Endometrial microvascular endothelial cells (primary cell): ENCODE results near the gene RFC2. TPM values are rescaled to one million over a fixed set of nuclear protein-coding genes. Genes with fewer than 3 reads are reported as not detected.

Experiments
- in situ Hi-C: cut with HindIII; loops from 2 replicates; pipeline ENCODE4 v1.10.0; 2017; ENCODE audit warnings: low sequenced_read_pairs, low pct_unique_long_range_greater_than_20kb; ENCODE audit errors: inconsistent ontology term
- total RNA-seq: library from RNA; depleted of rRNA; stranded (reverse); fragments of >200 nt; gene quantifications from one replicate; pipeline ENCODE4 v1.2.3, GENCODE V29; 2015; ENCODE audit errors: inconsistent ontology term

The RFC2 gene
- total RNA-seq: 43.0 TPM

DNA sequence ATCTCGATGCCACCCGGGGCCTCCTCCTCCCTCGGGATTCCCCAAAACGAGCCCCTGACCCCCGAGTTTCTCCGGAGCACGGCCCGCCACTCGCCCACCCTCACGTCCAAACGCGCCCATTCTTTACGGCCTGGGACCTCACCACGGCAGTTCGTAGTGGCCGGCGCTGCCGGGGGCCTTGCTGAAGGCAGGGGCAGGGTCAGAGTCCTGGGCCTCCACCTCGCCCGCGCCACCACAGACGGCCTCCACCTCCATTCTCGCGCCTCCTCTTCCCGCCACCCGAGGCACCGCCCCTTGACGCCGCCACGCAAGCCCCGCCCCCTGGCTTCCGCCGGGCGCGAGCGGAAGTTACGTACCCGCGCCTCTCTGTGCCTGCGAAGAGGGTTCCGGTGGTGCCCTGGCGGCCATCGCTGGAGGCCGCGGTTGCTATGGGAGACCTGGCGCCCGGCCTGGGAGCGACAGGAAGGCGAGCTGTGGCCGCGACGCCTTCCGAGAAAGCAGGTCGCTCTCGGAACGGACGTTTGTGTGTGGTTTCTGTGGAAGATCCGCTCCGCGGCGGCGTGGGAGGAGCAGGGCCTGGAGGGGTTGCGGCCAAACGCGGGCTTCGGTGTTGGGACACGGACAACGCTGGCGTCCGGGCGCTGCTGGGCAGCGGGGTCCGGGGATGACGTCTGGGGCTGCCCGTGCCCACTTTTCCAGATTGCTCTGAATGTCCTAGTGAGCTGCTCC, at the start of gene RFC2:
Gene RFC2 (minus strand): TSS at position 271 of the 729 bp plus-strand sequence. CDS start 16 bp downstream, at position 255.
- in situ Hi-C loops: no loop called here

DNA sequence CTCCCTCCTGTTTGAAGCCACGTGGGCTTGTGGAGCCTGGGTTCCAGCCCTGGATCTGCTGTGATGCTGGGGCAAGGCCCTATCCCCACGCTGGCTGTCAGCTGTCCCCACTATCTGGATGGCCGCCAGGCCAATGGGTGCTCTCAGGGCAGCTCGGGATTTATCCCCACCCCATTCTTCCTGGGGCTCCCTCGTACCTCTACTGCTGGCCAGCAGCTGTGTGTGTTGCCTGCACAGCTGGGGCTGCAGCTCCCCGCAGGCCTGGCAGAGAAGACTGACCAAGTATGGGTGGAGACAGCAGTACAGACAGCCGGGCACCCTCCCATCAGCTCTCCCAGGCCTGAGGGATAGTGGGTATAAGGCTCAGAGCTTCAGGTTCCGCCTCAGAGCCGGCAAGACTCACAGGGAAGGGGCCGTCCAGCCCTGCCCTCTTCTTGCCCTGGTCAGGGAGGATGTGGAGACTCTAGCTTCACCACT, 48.6 kb upstream of the RFC2 start:
- in situ Hi-C loops: no loop called here

DNA sequence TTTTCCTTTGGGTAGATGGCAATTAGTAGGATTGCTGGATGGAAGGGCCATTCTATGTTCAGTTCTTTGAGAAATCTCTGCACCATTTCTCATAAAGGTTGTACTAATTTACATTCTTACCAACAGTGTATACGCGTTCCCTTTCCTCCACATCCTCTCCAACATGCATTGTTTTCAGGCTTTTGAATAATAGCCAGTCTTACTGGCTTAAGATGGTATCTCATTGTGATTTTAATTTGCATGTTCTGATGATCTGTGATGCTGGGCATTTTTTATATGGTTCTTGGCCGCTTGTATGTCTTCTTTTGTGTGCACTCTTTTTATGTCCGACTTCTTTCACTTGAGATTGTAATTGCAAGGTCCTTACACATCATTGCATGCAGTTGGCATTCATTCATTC, 46.7 kb upstream of the RFC2 start:
- in situ Hi-C loops: no loop called here

DNA sequence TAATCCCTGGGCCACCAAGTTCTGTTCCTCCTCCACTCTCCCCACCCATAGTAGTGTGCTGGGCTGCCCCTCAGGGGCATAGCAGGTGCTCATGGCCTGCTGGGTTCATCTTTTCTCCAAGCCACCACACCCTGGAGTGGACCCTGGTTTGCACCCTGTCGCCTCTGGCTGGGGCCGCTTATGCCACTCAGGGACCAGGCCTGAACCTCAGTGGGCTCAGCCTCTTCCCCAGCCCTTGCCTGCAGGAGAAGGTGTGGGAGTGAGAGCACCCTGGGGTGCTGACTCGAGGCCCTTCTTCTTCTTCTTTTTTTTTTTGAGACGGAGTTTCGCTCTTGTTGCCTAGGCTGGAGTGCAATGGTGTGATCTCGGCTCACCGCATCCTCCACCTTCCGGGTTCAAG, 45.2 kb upstream of the RFC2 start:
- in situ Hi-C loops: loop anchor here (25.0 kb wide), 1 partner anchor 112 kb away; no protein-coding TSS in a partner anchor

DNA sequence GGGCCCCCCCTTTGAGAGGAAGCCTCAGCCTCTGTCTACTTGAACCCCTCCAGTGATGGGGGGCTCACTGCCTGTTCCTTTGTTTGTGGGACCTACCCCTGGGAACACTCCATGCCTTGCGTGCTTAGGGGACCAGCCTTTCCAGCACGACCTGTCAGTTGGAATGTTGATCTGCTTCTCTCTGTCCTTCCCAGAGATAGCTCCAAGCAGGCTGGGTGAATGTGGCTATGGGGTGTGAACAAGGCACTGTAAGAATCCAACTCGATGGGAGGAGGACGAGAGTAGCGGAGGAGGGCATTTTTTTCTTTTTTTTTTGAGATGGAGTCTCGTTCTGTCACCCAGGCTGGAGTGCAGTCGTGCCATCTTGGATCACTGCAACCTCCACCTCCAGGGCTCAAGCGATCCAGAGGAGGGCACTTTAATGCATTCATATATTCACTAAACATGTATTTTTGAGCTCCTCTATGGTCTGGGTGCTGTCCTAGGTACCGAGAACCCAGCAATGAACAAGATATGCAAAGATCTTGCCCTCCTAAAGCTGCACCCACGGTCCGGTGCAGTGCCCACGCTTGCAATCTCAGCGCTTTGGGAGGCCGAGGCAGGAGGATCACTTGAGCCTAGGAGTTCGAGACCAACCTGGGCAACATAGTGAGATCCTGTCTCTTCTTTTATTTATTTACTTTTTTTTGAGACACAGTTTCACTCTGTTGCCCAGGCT, 43.5 kb upstream of the RFC2 start:
- in situ Hi-C loops: loop anchor here (25.0 kb wide), 1 partner anchor 110 kb away; no protein-coding TSS in a partner anchor

DNA sequence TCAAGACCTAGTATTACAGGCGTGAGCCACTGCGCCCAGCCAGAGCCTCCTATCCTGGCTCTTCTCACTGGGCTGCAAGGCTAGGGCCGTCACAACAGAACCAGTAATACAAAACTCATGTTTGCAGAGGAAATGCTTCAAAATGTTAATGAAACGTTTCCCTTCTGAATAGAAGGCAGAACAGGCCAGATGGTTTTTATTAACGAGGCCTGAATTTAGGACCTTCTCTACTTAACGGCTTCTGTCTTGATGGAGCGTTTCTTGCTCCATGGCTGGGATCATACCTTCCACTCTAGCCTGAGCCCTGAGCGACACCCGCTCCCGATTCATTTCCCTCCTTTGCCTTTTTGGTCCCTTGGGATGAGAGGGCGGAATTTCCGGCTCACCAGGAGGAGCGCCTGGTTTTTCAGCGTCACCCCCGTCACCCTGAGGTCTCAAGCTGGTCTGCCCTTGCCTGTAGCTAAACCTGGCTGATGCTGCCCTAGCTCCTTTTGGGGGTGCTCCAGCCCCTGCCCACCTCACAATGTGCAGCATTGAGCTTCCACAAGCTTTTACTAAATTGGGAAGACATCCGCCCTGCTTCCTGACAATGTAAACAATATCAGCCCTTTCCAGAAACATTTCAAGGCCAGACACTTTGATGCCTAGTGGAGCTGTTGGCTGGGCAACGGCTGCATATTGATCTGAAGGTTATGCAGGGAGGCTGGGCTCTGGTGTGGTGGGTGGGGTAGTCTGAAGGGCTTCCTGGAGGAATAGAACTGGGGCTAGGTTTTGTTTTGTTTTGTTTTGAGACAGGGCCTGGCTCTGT, 40.2 kb upstream of the RFC2 start:
- in situ Hi-C loops: loop anchor here (25.0 kb wide), 1 partner anchor 107 kb away; no protein-coding TSS in a partner anchor

DNA sequence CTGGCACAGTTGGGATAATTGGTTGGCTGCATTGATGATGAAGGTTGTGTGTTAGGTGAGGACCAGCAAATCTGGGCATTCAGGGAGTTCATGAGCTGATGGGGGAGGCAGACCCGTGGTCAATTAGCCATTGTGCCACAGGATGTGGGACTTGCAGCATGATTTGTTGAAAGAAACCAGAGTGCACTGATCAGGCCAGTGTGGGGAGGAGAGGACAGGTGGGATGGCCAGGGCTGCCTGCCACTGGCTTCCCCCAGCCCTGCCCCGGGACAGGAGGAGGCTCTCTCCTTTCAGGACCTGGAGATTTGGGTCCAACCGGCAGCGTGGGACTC, 39.3 kb upstream of the RFC2 start:
- in situ Hi-C loops: loop anchor here (25.0 kb wide), 1 partner anchor 106 kb away; no protein-coding TSS in a partner anchor

DNA sequence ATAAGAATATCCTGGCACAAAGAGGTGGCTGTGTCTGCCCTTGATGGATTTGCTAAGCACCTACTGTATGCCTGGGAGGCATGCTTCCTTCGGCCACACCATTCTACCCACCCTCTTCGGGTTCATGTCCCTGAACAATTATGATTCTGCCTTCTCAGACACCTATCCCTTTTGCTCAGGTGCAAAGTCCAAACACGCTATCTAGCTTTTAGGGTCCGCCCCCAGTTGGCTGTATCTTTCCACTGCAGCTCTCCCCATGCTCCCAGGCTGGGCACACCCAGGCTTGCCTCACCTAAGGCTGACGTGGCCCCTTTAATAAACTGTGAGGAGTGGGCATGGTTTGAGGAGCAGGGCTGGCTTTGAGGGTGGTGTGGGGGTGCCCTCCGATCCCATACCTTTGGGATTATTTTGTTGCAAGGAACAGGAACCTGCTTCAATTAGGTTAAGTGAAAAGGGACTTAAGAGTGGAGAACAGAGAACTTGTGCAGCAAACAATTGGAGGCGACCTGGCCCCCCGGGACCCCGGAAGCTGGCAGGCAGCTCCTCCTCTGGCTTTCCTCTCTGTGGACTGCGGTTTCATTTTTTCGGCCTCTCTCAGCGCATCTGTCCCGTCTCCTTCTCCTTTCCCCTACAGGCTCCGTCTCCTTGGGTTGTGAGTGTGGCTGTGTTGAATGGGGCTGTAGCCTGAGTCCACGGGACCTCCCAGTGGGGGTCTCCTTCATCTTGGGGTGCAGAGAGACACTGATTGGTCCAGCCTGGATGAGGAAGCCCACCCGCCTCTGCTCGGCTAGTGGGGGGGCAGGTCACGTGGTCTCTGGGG, 38.8 kb upstream of the RFC2 start:
- in situ Hi-C loops: loop anchor here (25.0 kb wide), 1 partner anchor 106 kb away; no protein-coding TSS in a partner anchor

DNA sequence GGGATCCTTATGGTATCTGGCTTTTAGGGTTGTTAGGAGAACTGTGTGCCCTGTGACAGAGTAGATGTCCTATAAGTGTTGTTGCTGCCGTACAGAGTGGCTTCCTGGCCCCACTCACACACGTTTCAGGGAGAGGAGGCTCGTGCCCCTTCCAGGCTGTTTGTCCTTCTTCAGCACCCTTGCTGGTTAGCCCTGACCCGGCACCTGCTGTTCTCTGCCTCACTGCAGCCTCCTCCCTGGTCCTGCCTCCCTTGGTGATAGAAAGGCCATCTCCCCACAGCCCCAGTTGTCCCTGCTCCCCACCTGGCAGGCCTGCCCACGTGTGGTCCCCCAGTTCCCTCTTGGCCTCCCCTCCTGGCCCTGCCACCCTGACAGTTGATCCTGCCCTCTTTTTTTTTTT, 37.3 kb upstream of the RFC2 start:
- in situ Hi-C loops: loop anchor here (25.0 kb wide), 1 partner anchor 104 kb away; no protein-coding TSS in a partner anchor

DNA sequence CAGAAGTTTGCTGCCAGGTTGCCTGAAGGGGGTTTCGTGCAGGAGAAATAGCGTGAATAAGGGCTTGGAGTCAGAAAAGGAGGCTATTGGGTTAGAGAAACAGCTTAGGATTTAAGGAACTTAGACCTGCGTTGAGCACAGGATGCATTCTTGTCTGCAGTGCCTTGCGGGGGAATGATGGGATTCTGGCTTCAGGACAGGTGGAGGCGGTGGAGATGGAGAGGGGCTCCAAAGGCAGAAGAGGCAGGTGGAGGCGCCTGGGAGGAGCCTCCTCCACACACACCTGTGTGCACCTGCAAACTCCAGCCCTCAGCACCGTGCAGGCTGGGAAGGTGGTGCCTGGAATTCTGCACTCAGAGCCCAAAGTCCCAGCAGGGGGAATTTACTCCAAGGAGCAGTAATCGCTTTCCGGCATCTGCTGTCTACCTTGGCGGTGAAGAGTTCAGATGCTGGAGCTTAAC, 36.8 kb upstream of the RFC2 start:
- in situ Hi-C loops: loop anchor here (25.0 kb wide), 1 partner anchor 104 kb away; no protein-coding TSS in a partner anchor

DNA sequence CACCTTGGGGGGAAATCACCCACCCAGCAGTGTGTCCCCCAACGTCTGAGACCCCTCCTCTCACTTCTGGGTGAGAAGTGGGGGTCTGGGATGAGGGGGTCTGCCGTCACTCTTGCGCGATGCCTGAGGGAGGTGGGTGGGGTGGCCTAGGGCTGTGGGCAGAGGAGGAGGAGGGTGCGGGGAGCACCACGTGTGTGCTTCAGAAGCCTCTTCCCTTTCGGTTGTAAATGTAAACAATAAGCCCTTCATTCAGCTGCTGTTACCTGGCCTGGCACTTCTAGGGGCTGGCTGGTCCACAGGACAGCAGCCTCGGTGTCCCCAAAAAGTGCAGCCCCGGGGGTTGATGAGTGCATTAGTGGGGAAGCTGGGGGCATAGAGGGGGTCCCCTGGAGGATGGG, 36.4 kb upstream of the RFC2 start:
- in situ Hi-C loops: loop anchor here (25.0 kb wide), 1 partner anchor 103 kb away; no protein-coding TSS in a partner anchor

DNA sequence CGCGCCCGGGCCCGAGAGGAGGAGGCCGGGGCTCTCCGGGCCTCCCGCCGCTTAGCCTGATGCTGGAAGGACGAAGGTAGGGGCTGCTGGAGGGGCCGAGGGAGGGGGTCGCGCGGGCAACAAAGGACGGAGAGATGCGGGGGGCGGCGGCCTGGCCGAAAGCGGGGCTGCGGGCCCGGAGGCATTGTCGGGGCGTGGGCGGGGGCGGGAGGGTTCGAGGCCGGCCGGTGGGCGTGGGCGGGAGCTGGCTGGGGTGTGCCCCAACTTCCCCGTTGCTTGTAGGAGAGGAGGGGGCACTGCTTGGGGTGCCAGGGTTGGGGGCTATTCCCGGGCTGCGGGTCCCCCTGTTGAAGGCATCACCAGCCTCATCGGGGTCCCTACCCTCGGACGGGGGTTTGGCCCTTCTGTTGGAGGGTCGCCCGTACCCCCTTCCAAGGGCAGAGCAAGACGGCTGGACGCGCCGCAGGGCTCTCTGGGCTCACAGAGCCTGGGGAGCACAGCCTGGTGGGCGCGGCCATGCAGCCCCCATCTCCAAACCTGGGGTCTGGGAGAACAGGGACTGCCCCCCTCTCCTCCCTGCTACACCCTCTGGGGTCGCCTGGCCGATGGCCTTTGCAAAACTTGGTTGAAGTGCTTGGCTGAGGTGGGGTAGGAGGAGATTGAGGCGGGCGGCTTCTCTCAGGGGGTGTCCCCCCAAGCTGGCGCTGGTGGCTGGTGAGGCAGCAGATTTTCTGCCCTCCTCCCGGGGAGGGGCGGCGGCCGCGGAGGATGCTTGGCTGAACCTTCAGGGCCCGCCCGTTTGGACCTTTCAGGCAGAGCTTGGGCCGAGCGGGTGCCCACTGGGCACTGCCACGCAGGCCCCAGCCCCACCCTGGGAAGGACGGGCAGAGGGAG, 35.7 kb upstream of the RFC2 start:
- in situ Hi-C loops: loop anchor here (25.0 kb wide), 1 partner anchor 103 kb away; no protein-coding TSS in a partner anchor

DNA sequence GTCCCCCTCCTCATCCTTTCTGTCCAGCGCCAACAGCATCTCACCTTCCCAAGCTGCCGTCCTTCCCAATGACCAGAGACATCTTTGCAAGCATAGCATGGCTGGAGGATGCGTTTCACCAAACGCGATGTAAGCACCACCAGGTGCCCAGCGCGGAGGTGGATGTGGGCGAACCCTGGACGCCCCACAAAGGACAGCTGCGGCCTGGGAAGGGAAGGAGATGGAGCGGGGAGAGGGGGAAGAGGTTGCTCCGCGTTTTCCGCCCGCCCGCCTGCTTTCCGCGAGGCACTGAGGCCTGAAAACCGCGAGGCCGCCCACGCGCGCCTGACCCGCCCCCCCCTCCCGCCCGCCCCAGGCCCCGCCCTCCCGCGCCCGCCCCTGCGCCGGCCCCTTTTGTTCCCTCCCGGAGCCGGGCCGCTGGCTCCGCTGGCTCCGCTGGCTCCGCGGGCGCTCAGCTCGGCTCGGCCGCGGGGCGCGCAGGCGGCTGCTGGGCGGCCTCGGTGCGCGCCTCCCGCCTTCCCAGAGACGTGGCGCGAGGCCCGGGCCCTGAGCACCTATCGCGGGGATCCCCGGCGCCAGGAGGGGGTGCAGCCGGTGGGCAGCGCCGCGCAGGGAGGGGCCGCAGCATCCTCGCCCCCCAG, 34.9 kb upstream of the RFC2 start, which contains the start of gene CLIP2:
Gene CLIP2 (plus strand): TSS at position 390 of the 641 bp plus-strand sequence. CDS start 28,140 bp downstream, outside the sequence.
- in situ Hi-C loops: loop anchor here (25.0 kb wide), 1 partner anchor 102 kb away; no protein-coding TSS in a partner anchor

DNA sequence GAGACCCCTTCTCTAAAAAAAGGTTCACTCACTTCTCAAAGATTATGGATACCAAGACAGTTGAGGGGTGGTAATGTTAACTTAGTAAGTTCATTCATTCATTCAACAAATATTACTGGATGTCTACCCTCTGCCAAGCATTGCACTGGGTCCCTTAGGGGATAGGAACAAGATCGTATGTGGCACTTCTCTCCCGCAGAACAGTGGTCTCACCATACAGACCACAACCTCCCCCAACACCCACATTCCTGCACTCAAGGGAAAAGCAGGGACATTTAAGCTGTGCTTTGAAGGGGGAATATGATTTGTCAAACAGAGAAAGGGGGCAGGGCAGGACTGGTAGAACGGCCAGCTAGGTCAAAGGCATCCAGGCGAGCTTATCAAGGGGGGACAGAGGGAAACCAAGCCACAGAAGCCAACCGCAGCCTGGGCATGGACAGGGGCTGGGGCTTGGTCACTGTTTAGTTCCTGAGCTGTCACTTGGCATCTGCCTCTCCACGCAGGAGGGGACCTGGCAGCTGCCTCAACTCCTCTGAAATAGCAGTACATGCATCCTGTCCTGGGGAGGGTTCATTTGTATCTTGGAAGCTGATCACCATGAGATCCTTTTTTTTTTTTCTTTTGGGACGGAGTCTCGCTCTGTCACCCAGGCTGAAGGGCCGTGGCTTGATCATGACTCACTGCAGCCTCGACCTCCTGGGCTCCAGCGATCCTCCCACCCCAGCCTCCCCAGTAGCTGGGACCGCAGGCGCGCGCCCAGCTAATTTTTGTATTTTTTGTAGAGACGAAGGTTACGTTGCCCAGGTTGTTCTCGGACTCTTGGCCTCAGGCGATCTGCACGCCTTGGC, 34.1 kb upstream of the RFC2 start:
- in situ Hi-C loops: loop anchor here (25.0 kb wide), 1 partner anchor 101 kb away; no protein-coding TSS in a partner anchor

DNA sequence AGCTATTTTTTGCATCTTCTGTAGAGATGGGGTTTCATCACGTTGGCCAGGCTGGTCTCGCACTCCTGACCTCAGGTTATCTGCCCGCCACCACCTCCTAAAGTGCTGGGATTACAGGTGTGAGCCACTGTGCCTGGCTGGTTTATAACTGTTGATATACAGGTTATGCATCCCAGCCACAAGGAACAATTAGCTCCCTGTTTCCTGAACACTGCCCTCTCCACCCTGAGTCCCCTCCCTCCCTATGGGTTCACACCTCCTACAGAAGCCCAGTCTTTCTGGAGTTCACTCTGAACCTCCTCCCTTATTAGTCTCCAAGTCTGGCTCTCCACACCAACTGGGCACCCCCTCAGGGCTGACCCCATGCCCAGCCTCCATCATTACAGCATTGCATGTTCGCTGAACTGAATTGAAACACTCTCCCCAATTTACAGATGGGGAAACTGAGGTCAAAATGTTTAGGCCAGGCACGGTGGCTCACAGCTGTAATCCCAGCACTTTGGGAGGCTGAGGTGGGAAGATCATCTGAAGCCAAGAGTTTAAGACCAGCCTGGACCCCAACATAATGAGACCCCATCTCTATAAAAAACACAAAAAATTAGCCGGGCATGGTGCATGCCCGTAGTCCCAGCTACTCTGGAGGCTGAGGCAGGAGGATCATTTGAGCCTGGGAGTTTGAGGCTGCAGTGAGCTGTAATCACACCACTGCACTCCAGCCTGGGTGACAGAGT, 33.3 kb upstream of the RFC2 start:
- in situ Hi-C loops: loop anchor here (25.0 kb wide), 1 partner anchor 100 kb away; no protein-coding TSS in a partner anchor
